Transverse colon (tissue), 4 donors: Measurements from ENCODE around the gene PRKAR1B.

Source experiments
- POLR2A ChIP-seq: fragments of 450-650 bp; IDR thresholded peaks from one replicate; pipeline ENCODE4 v1.6.1; 2016; ENCODE audit warnings: antibody characterized with exemption, mild to moderate bottlenecking, moderate library complexity
- POLR2AphosphoS5 ChIP-seq, 3 donors: sonication (generic); formaldehyde crosslinking; IDR thresholded peaks; one replicate each; pipeline ENCODE4 v1.6.1; 2016; ENCODE audit warnings: antibody characterized with exemption in 3 of 3
- TF ChIP-seq, protein P1 (sequence below), 5 experiments: fragments of 200-600 bp in 3 of 5; fragments of 450-650 bp in 2 of 5; sonication (generic) in 3 of 5; IDR thresholded peaks; 1 replicate in 2 of 5; 2 replicates in 3 of 5; pipeline ENCODE4 v1.5.1; 2016 to 2017; ENCODE audit warnings: antibody characterized with exemption in 5 of 5, inconsistent platforms in 3 of 5, mild to moderate bottlenecking in 2 of 5, moderate library complexity in 1 of 5

GRCh38 chr7:617614-618538, 109.2 kb downstream of the PRKAR1B start:
- TF ChIP-seq POLR2A: peak; percentile 48
- TF ChIP-seq POLR2AphosphoS5 (IDR thresholded peaks at IDR 0.05): peak in 2 of 3 donors; percentile 37 to 56
- TF ChIP-seq, protein P1, sequence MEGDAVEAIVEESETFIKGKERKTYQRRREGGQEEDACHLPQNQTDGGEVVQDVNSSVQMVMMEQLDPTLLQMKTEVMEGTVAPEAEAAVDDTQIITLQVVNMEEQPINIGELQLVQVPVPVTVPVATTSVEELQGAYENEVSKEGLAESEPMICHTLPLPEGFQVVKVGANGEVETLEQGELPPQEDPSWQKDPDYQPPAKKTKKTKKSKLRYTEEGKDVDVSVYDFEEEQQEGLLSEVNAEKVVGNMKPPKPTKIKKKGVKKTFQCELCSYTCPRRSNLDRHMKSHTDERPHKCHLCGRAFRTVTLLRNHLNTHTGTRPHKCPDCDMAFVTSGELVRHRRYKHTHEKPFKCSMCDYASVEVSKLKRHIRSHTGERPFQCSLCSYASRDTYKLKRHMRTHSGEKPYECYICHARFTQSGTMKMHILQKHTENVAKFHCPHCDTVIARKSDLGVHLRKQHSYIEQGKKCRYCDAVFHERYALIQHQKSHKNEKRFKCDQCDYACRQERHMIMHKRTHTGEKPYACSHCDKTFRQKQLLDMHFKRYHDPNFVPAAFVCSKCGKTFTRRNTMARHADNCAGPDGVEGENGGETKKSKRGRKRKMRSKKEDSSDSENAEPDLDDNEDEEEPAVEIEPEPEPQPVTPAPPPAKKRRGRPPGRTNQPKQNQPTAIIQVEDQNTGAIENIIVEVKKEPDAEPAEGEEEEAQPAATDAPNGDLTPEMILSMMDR (IDR thresholded peaks at IDR 0.05): no peak
